ENCODE data around the gene ESYT1. TPM values are rescaled to one million over a fixed set of nuclear protein-coding genes. Genes with fewer than 3 reads are reported as not detected.
"Not testable (repeated sequence)": the region's sequence is repeated elsewhere in the genome, so short reads cannot be mapped to it uniquely, and the experiment has no call there.

Gene ESYT1
- total RNA-seq, 1 experiment from 2014 or later, result 173 TPM

DNA sequence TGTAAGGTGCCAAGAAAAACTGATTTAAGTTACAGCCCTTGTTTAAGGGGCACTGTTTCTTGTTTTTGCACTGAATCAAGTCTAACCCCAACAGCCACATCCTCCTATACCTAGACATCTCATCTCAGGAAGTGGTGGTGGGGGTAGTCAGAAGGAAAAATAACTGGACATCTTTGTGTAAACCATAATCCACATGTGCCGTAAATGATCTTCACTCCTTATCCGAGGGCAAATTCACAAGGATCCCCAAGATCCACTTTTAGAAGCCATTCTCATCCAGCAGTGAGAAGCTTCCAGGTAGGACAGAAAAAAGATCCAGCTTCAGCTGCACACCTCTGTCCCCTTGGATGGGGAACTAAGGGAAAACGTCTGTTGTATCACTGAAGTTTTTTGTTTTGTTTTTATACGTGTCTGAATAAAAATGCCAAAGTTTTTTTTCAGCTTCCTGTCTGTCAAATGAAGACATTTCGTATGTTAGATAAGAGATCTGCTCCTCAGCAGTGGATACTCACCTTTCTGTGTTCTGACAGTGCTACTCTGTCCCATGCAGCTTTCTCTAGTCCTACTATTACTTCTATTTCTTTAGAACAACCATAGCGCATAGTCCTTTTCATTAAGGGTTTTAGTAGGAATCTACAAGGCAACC lies 24.9 kb upstream of the ESYT1 start:
- DNase-seq (ENCODE audit: low read depth), result no peak

DNA sequence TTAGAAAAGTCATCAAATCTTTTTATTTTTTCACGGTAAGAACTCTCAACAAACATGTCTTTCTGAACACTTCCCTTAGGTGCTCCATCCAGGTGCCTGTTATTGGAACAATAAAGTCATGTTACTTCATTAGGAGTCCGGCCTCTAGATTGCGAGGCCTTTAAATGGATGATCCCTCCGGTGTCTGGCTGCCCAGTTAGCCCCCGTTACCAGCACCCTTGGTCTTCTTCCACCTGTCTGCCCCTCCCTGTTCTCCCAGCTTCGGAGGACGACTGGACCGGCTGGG lies 24.3 kb upstream of the ESYT1 start:
- DNase-seq (ENCODE audit: low read depth), result no peak

DNA sequence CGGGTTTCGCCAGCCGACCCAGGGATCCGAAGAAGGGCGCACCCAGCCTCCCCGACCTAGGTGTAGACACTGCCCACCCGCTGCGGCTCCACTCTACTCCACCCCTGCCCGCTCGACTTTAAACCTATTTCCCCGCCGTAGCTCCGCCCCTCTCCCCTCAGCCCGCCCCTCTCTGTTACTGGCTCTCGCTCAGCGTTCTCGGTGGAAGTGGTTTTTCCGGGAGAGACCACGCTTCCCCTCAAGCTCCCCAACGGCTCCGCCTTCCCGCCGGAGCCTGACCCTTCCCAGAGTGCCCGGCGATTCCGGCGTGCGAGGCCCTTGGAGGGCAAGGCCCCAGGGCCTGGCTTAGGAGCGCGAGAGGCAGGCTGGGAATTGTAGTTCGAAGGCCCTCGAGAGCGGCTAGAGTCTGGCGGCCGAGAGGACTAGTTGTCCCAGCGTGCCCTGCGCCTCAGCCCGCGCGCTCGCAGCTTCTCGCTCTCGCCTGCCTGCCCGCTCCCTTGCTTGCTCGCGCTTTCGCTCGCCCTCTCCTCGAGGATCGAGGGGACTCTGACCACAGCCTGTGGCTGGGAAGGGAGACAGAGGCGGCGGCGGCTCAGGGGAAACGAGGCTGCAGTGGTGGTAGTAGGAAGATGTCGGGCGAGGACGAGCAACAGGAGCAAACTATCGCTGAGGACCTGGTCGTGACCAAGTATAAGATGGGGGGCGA lies 23.8 kb upstream of the ESYT1 start, which contains the start of gene PA2G4:
Gene PA2G4, plus strand, starts transcription at position 451 of the 706 bp plus-strand sequence. Its CDS starts 179 bp downstream, at position 630.
- DNase-seq (ENCODE audit: low read depth), result peak; percentile 99

GRCh38 chr12:56104815-56105608 lies 23.1 kb upstream of the ESYT1 start:
- peak; percentile 23 for DNase-seq (ENCODE audit: low read depth)

- DNase-seq (ENCODE audit: low read depth), result no peak
These were observed 22.5 kb upstream of the ESYT1 start for GRCh38 chr12:56105609-56105902.

DNA sequence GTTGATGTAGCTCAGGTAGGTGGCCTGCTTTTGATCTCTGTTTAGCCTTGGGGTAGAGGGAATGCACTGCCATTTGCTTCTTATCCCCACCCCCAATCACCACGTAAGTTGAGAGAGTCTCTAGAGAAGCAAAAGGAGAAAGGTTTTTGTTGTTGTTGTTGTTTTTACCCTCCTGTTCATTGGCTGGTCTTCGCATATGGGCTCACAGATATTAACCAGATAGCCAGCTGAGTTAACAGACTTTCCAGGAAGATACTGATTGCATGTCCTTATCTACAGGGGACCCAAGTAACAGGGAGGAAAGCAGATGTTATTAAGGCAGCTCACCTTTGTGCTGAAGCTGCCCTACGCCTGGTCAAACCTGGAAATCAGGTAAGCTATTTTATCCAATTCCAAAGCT lies 20.8 kb upstream of the ESYT1 start:
- DNase-seq (ENCODE audit: low read depth), result no peak

- DNase-seq (ENCODE audit: low read depth), result no peak
These were observed 17.5 kb upstream of the ESYT1 start for GRCh38 chr12:56110571-56110970.

- no peak for DNase-seq (ENCODE audit: low read depth)
These were observed 14.0 kb upstream of the ESYT1 start for GRCh38 chr12:56114084-56114483.

DNA sequence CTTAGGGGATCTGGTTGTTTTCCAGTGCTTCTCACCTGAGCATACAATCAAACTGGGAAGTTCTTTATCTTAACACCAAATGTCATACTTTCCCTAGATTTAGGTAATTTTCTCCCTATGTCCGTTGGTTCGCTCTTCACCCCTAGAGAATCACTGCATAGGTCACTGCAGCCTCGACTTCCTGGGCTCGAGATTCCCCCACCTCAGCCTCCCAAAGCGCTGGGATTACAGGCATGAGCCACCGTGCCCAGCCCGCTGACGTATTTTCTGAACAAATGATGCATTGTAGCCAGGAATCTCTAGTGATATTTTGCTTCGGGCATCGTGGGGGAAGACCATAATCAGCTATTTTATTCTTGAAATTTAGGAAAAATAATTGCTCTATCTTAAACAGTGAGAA lies 12.7 kb upstream of the ESYT1 start:
- DNase-seq (ENCODE audit: low read depth), result no peak

GRCh38 chr12:56116267-56117081 lies 11.6 kb upstream of the ESYT1 start, which contains the start of gene RPL41:
RPL41 (plus strand) TSS chr12:56116633.
- peak; percentile 93 for DNase-seq (ENCODE audit: low read depth)

DNA sequence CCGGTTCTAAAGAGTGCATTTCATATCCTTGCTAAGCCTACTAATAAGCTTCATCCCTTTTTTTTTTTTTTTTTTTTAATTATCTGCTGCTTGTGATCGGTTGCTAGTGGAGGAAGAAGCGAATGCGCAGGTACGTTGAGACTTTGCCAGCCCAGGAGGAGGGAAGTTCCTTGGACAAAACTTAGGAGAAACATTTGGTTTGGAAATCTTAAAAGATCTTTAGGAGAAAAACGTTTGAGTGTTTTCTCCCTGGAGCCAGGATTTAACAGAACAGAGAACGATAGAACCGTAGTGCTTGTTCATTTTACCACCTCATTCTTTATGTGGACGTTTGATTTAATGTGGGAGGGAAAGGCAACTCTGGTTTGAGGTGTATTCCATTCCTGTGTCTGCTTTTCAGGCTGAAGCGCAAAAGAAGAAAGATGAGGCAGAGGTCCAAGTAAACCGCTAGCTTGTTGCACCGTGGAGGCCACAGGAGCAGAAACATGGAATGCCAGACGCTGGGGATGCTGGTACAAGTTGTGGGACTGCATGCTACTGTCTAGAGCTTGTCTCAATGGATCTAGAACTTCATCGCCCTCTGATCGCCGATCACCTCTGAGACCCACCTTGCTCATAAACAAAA lies 10.9 kb upstream of the ESYT1 start:
- DNase-seq (ENCODE audit: low read depth), result not testable (repeated sequence)

- DNase-seq (ENCODE audit: low read depth), result peak; percentile 99
These were observed 10.0 kb upstream of the ESYT1 start, which contains the start of gene ZC3H10 for GRCh38 chr12:56117778-56118687. ZC3H10 (plus strand) TSS chr12:56118266; CDS start chr12:56120563, 2,297 bp downstream.

DNA sequence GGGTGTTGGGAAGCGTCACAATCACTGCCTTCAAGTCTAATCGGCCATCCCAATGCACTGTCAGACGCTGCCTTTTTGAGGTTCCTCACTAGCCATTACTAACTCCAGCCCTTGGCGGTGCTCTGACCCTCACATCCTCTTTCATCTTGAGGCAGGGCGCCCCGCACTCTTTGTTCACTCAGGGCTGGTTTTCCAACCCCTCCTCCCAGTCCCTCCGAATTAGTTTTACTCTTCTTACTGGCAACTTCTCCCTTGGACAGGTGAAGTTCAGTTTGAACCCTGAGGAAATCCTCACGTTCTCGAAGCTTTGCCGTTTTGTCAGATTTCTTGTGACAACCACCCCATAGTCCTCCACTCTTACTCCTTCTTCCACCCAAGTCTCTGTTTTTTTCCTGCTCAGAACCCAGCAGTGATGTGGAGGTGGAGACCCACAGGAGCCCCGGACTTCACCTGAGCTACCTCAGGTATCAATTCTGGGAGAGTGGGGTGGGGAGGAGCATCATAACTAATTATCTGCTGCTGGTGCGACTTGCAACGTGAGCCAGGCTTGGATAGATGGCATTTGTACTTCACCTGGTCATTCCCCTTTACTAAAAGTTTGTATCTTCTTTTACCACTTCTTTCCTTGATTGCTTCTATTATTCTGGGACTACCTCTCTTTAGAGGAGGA lies 9.2 kb upstream of the ESYT1 start:
- no peak for DNase-seq (ENCODE audit: low read depth)

- DNase-seq (ENCODE audit: low read depth), result peak; percentile 94
These were observed 8.7 kb upstream of the ESYT1 start for GRCh38 chr12:56119361-56119796.

DNA sequence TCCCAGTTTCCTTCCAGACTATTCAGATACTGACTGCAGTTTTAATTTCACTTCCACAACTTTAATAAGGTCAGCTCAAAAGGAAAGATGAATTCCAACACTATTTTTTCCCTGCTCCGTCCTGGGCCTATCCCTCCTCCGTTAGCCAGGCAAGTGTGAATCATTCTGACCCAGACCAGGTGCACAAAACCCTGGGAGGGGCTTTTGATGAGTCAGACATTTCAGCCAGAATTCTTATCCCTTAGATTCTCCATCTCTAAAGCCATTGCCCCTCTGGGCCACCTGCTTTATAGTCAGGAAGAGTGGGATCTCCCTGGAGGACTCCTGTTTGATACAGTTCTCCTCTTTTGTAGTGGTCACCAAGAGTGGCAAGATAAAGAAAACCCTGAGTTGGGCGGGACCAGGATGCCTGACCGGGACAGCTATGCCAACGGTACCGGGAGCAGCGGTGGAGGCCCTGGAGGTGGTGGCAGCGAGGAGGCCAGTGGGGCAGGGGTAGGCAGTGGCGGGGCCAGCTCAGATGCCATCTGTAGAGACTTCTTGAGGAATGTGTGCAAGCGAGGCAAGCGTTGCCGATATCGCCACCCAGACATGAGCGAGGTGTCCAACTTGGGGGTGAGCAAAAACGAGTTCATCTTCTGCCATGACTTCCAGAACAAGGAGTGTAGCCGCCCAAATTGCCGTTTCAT lies 7.8 kb upstream of the ESYT1 start:
- peak; percentile 70 for DNase-seq (ENCODE audit: low read depth)

DNA sequence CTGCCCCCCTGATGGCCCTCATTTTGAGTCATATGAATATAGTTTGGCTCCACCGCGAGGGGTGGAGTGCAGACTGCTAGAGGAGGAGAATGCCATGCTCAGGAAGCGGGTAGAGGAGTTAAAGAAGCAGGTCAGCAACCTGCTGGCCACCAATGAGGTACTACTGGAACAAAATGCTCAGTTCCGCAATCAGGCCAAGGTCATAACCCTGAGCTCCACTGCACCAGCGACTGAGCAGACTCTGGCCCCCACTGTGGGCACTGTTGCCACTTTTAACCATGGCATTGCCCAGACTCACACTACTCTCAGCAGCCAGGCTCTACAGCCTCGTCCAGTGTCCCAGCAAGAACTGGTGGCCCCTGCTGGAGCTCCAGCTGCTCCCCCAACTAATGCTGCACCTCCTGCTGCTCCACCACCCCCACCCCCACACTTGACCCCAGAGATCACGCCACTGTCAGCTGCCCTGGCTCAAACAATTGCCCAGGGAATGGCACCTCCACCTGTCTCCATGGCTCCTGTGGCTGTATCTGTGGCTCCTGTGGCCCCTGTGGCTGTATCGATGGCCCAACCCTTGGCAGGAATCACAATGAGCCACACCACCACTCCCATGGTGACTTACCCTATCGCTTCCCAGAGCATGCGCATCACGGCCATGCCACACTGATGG lies 6.7 kb upstream of the ESYT1 start:
- no peak for DNase-seq (ENCODE audit: low read depth)

GRCh38 chr12:56122637-56123036 lies 5.4 kb upstream of the ESYT1 start:
- no peak for DNase-seq (ENCODE audit: low read depth)

- no peak for DNase-seq (ENCODE audit: low read depth)
These were observed 3.9 kb upstream of the ESYT1 start for GRCh38 chr12:56124133-56124532.
